Karpas-422 (cell line): Measurements from ENCODE around the gene SPSB4. TPM values are rescaled to one million over a fixed set of nuclear protein-coding genes. Genes with fewer than 3 reads are reported as not detected.

Source experiments
- DNase-seq: peaks from one replicate; pipeline ENCODE4 v3.0.0-alpha.2; 2015
- H2AFZ ChIP-seq: fragments of 200-600 bp; sonication (generic); 2 replicates; pipeline ENCODE4 v1.6.1; 2014; ENCODE audit warnings: antibody characterized with exemption, low read length, mixed read lengths
- H3K27ac ChIP-seq: fragments of 200-600 bp; sonication (generic); 2 replicates; pipeline ENCODE4 v1.5.1; 2014; ENCODE audit warnings: mild to moderate bottlenecking, low read length, moderate library complexity
- H3K27me3 ChIP-seq: fragments of 200-600 bp; sonication (generic); 2 replicates; pipeline ENCODE4 v1.6.1; 2014; ENCODE audit warnings: low read length, mixed read lengths
- H3K36me3 ChIP-seq: fragments of 200-600 bp; sonication (generic); 2 replicates; pipeline ENCODE4 v1.6.1; 2014; ENCODE audit warnings: low read length, mixed read lengths; ENCODE audit not compliant: insufficient read depth
- H3K4me1 ChIP-seq: fragments of 200-600 bp; sonication (generic); 2 replicates; pipeline ENCODE4 v1.6.1; 2014; ENCODE audit warnings: mild to moderate bottlenecking, low read length, mixed read lengths
- H3K4me2 ChIP-seq: fragments of 200-600 bp; sonication (generic); 2 replicates; pipeline ENCODE4 v1.6.1; 2014; ENCODE audit warnings: low read length, low read depth, mild to moderate bottlenecking; ENCODE audit not compliant: poor library complexity, severe bottlenecking
- H3K4me3 ChIP-seq: fragments of 200-600 bp; sonication (generic); 2 replicates; pipeline ENCODE4 v1.5.1; 2014; ENCODE audit warnings: mild to moderate bottlenecking, antibody characterized with exemption, low read length, mixed read lengths
- H3K79me2 ChIP-seq: fragments of 200-600 bp; sonication (generic); 2 replicates; pipeline ENCODE4 v1.6.1; 2014; ENCODE audit warnings: mild to moderate bottlenecking, low read length, mixed read lengths
- H3K9ac ChIP-seq: fragments of 200-600 bp; sonication (generic); 2 replicates; pipeline ENCODE4 v1.6.0; 2014; ENCODE audit warnings: low read length
- H3K9me2 ChIP-seq: fragments of 200-600 bp; sonication (generic), shearing (Covaris generic); replicated peaks from 2 replicates; pipeline ENCODE4 v1.6.0; 2014; ENCODE audit warnings: mild to moderate bottlenecking, low read length, moderate library complexity; ENCODE audit not compliant: insufficient read depth
- H3K9me3 ChIP-seq: fragments of 300-700, 200-600 bp; sonication (generic); 2 replicates; pipeline ENCODE4 v1.6.1; 2014; ENCODE audit warnings: low read length, mixed read lengths
- H4K20me1 ChIP-seq: fragments of 200-600 bp; sonication (generic); 2 replicates; pipeline ENCODE4 v1.6.1; 2014; ENCODE audit warnings: mild to moderate bottlenecking, antibody characterized with exemption, low read length, low read depth; ENCODE audit not compliant: insufficient read depth
- total RNA-seq: library from RNA; depleted of rRNA; stranded (reverse); fragments of >200 nt; shearing (Covaris generic); gene quantifications from 2 replicates; pipeline ENCODE4 v1.2.3, GENCODE V29; 2014; ENCODE audit warnings: low replicate concordance

Gene SPSB4
- total RNA-seq, 1 experiment from 2014 or later = not detected

DNA sequence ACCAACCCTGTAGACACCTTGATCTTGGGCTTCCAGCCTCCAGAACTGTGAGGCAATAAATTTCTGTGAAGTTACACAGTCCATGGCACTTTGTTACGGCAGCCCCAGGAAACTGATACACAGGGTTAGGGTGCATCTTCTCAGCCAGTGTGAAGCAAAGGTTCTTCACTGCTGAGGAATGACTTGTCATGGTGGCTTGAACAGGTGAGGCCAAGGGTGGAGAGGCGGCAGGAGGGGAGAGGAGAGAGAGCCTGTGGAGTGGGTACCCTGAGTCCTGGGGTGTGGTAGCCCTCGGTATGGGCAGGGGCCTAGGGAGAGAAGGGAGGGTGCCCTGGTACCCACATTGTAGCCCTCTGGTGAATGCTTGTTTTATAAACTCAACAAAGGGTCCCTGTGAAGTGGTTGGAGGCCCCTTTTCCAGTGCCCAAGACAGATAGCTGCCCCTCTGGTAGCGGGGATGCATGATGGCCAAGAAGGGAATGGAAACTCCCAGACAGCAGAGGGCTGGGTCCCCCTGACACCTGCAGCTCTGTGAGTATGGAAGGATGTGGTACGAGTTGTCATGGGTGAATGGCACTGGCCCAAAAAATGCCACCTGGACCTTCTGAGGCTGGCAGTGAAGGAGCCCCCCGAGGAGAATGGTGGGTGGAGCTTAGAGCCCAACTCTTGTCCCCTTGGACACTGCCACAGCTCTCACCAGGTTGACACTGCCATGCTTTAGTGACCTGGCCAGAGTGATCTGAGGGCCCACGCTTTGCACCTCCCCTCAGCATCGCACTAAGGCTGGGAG, 49.6 kb downstream of the SPSB4 start:
- no peaks in the 10 kb centered on the region for H3K79me2 ChIP-seq
- H3K4me1 ChIP-seq = no peaks in the 10 kb centered on the region
- no peaks in the 10 kb centered on the region for H3K27me3 ChIP-seq
- no peaks in the 10 kb centered on the region for H3K9me2 ChIP-seq
- no peaks in the 10 kb centered on the region for H4K20me1 ChIP-seq
- no peak for DNase-seq
- no peak overlapping the region for H3K9ac ChIP-seq
- no peaks in the 10 kb centered on the region for H3K36me3 ChIP-seq
- no peak overlapping the region for H3K4me3 ChIP-seq
- H3K9me3 ChIP-seq = no peaks in the 10 kb centered on the region
- H2AFZ ChIP-seq = no peak overlapping the region
- H3K27ac ChIP-seq = no peak overlapping the region
- H3K4me2 ChIP-seq = no peak overlapping the region

DNA sequence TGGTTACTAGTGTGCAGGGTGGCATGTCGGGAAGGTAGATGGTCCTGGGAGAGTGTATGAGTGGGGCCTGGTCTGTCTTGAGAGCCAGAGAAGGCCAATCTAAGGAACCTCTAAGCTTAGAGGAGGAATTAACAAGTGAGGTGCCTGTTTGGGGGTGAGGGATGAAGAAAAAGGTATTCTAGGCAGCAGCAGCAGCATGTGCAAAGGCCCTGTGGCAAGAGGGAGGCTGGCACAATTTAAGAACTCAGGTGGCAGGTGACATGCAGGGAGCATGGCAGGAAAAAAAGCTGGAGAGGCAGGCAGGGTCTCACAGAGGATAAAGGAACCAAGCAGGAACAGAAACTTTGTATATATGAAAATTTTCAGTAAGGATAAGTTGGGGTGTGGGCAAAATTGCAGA, 51.2 kb downstream of the SPSB4 start:
- H3K9me3 ChIP-seq = no peaks in the 10 kb centered on the region
- H2AFZ ChIP-seq = no peak overlapping the region
- H4K20me1 ChIP-seq = no peaks in the 10 kb centered on the region
- no peak overlapping the region for H3K27ac ChIP-seq
- H3K36me3 ChIP-seq = no peaks in the 10 kb centered on the region
- no peak overlapping the region for H3K9ac ChIP-seq
- H3K4me2 ChIP-seq = no peak overlapping the region
- no peaks in the 10 kb centered on the region for H3K4me1 ChIP-seq
- H3K27me3 ChIP-seq = no peaks in the 10 kb centered on the region
- H3K9me2 ChIP-seq = no peaks in the 10 kb centered on the region
- DNase-seq = no peak
- no peaks in the 10 kb centered on the region for H3K79me2 ChIP-seq
- H3K4me3 ChIP-seq = no peak overlapping the region

- no peaks in the 10 kb centered on the region for H3K9me2 ChIP-seq
- H3K79me2 ChIP-seq = no peaks in the 10 kb centered on the region
- H3K9me3 ChIP-seq = no peaks in the 10 kb centered on the region
- no peak for DNase-seq
- H3K4me2 ChIP-seq = no peak overlapping the region
- no peaks in the 10 kb centered on the region for H3K36me3 ChIP-seq
- no peaks in the 10 kb centered on the region for H3K4me1 ChIP-seq
- H3K4me3 ChIP-seq = no peak overlapping the region
- H3K9ac ChIP-seq = no peak overlapping the region
- no peak overlapping the region for H3K27ac ChIP-seq
- H2AFZ ChIP-seq = no peak overlapping the region
- no peaks in the 10 kb centered on the region for H3K27me3 ChIP-seq
- H4K20me1 ChIP-seq = no peaks in the 10 kb centered on the region
Observed at GRCh38 chr3:141103067-141103466, 51.9 kb downstream of the SPSB4 start.

- no peak for DNase-seq
- no peak overlapping the region for H3K4me3 ChIP-seq
- H3K27ac ChIP-seq = no peak overlapping the region
- no peaks in the 10 kb centered on the region for H3K4me1 ChIP-seq
- H3K36me3 ChIP-seq = no peaks in the 10 kb centered on the region
- H3K9me3 ChIP-seq = no peaks in the 10 kb centered on the region
- H3K9ac ChIP-seq = no peak overlapping the region
- H4K20me1 ChIP-seq = no peaks in the 10 kb centered on the region
- H2AFZ ChIP-seq = no peak overlapping the region
- H3K79me2 ChIP-seq = no peaks in the 10 kb centered on the region
- no peaks in the 10 kb centered on the region for H3K27me3 ChIP-seq
- H3K9me2 ChIP-seq = no peaks in the 10 kb centered on the region
- no peak overlapping the region for H3K4me2 ChIP-seq
Observed at GRCh38 chr3:141103503-141103902, 52.4 kb downstream of the SPSB4 start.

DNA sequence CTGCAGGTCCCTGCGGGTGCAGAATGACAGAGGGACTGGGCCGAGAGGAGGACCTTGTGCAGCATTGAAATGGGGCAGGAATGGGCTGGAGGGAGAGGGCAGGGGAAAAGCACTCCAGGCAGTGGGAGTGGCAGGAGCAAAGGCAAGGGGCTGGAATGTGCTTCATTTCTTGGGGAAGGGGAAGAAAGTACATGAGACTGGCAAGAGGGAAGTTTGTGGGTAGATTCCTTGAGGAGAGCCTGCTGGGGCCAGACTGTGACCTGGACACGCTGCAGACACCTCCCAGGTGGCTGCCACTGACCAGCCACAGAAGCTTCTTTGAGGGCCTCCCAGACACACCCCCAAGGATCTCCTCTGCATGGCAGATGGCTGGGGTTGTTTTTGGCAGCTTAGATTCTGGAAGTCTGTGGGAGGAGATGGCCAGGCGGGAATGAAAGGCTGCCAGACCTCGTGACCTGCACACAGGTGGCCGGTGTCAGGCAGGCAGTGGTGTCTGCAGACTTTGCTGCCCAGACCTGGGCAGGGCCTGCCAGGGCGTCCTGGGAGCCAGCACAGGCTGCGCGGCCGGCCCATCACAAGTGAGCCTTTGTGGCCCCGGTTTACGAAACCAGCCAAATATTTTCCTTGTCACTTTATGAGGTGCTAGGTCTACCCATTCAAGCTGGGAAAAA, 53.1 kb downstream of the SPSB4 start:
- DNase-seq = no peak

DNA sequence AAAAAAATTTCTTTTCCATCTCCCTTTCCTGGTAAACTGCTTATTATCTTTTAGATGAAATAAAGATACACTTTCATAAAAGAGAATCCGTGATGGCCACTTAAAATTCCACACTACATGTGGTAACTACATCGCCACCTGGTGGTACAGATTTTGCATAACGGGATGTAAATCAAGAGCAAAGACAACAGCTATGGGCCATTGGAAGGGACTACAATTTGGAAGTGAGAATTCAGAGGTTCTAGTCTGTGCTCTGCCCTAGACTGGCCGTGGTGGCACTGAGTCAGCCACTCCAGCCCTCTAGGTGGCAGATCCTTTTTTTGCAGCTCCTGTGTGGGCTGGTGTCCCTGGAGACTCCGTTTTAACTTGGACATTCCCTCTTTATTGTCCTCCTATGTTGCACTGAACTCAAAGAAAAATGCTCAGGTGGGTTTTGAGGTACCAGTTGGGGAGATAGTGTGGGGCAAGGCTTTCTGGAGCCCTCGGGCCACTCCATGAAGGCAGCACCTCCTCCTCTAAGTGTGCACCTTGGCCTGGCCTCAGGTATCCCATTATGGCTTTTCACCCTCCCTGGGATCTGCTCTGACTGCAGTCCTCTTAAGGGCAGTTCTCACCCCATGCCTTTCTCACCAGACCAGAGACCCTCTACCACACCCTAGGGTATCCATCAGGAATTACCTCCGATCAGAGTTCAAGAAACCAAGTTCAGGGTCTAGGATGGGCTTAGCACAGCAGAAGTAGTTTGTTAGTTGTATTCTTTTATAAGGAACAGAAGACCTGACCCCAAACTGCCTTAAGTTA, 54.9 kb downstream of the SPSB4 start:
- Histone ChIP-seq H3K9me2 (no peaks in the 10 kb centered on the region), H3K9ac (no peak overlapping the region), H3K4me3 (no peak overlapping the region), H3K27ac (no peak overlapping the region), H2AFZ (no peak overlapping the region), H3K27me3 (no peaks in the 10 kb centered on the region), H3K36me3 (no peaks in the 10 kb centered on the region), H3K4me1 (no peaks in the 10 kb centered on the region), H4K20me1 (no peaks in the 10 kb centered on the region), H3K9me3 (no peaks in the 10 kb centered on the region), H3K79me2 (no peaks in the 10 kb centered on the region), H3K4me2 (no peak overlapping the region)
- DNase-seq = peak; percentile 90

More for the DNA sequence above, 53.1 kb downstream of the SPSB4 start:
- no peaks in the 10 kb centered on the region for H4K20me1 ChIP-seq
- H2AFZ ChIP-seq = no peak overlapping the region
- no peak overlapping the region for H3K9ac ChIP-seq
- H3K4me1 ChIP-seq = no peaks in the 10 kb centered on the region
- H3K27ac ChIP-seq = no peak overlapping the region
- H3K4me2 ChIP-seq = no peak overlapping the region
- no peaks in the 10 kb centered on the region for H3K9me3 ChIP-seq
- no peaks in the 10 kb centered on the region for H3K36me3 ChIP-seq
- H3K79me2 ChIP-seq = no peaks in the 10 kb centered on the region
- no peaks in the 10 kb centered on the region for H3K9me2 ChIP-seq
- H3K27me3 ChIP-seq = no peaks in the 10 kb centered on the region
- H3K4me3 ChIP-seq = no peak overlapping the region

GRCh38 chr3:141106842-141107241, 55.7 kb downstream of the SPSB4 start:
- Histone ChIP-seq H3K9me2 (no peaks in the 10 kb centered on the region), H2AFZ (no peak overlapping the region), H3K4me1 (no peaks in the 10 kb centered on the region), H3K36me3 (no peaks in the 10 kb centered on the region), H3K4me3 (no peak overlapping the region), H3K79me2 (no peaks in the 10 kb centered on the region), H3K27ac (no peak overlapping the region), H3K9ac (no peak overlapping the region), H3K9me3 (no peaks in the 10 kb centered on the region), H3K27me3 (no peaks in the 10 kb centered on the region), H4K20me1 (no peaks in the 10 kb centered on the region), H3K4me2 (no peak overlapping the region)
- no peak for DNase-seq

GRCh38 chr3:141108039-141108438, 56.9 kb downstream of the SPSB4 start:
- no peak overlapping the region for H3K27ac ChIP-seq
- H3K79me2 ChIP-seq = no peaks in the 10 kb centered on the region
- H2AFZ ChIP-seq = no peak overlapping the region
- H4K20me1 ChIP-seq = no peaks in the 10 kb centered on the region
- no peak overlapping the region for H3K9ac ChIP-seq
- no peak overlapping the region for H3K4me2 ChIP-seq
- H3K4me3 ChIP-seq = no peak overlapping the region
- no peaks in the 10 kb centered on the region for H3K9me3 ChIP-seq
- no peaks in the 10 kb centered on the region for H3K27me3 ChIP-seq
- no peaks in the 10 kb centered on the region for H3K9me2 ChIP-seq
- no peaks in the 10 kb centered on the region for H3K36me3 ChIP-seq
- no peak for DNase-seq
- no peaks in the 10 kb centered on the region for H3K4me1 ChIP-seq
